HepG2 (cell line): ENCODE data around the gene DRG1. TPM values are rescaled to one million over a fixed set of nuclear protein-coding genes. Genes with fewer than 3 reads are reported as not detected.

Source experiments
- ATAC-seq: fragments of 200-7000 bp; cut with Tn5 transposase; 3 replicates; pipeline ENCODE4 v1.9.1; 2020; ENCODE audit warnings: mild to moderate bottlenecking, moderate library complexity
- BruUV-seq: library from RNA; stranded (reverse); fragments of 400-500 nt; replicated peaks from 2 replicates; lab custom pipeline; 2021; lab: Mats Ljungman, UMichigan
- CTCF ChIA-PET: fragments of 300-600 bp; formaldehyde crosslinking; extraction: SDS; loops from one replicate; lab custom pipeline; 2021; ENCODE audit warnings: low total read pairs, inconsistent platforms, low intra/inter-chr PET ratio; lab: Yijun Ruan, JAX
- POLR2A ChIA-PET: fragments of 350-600 bp; sonication (Branson Sonifier 250); formaldehyde crosslinking; loops from one replicate; lab custom pipeline; 2020; ENCODE audit warnings: antibody characterized with exemption, inconsistent platforms; lab: Yijun Ruan, JAX
- DNase-seq: peaks from one replicate; pipeline ENCODE4 v3.0.0-alpha.2; 2015; ENCODE audit warnings: low spot score
- FAIRE-seq: peaks from 3 replicates; lab custom pipeline; 2011; peaks lifted over from hg19 to GRCh38; lab: Jason Lieb, UNC
- H2AFZ ChIP-seq: one replicate; pipeline ENCODE4 v1.6.1; 2011; ENCODE audit warnings: low read length, inconsistent platforms
- H3K27ac ChIP-seq: fragments of 300-600 bp; 3 replicates; pipeline ENCODE4 v1.8.0; 2011; ENCODE audit warnings: mixed run types, mild to moderate bottlenecking, mixed read lengths, low read length, inconsistent platforms; ENCODE audit not compliant: insufficient read depth; ENCODE audit errors: extremely low read length
- H3K27me3 ChIP-seq, 2 experiments: fragments of 200-600 bp in 1 of 2; 2 replicates in 1 of 2; 3 replicates in 1 of 2; pipeline versions ENCODE4 v1.6.0 to v1.8.0; 2011; ENCODE audit warnings: low read length in 2 of 2, mild to moderate bottlenecking in 2 of 2, moderate library complexity in 2 of 2, inconsistent platforms in 1 of 2; ENCODE audit not compliant: insufficient read depth in 2 of 2, control insufficient read depth in 1 of 2
- H3K36me3 ChIP-seq, 2 experiments: fragments of 200-600 bp in 1 of 2; replicated peaks in 1 of 2; 2 replicates in 1 of 2; 3 replicates in 1 of 2; pipeline versions ENCODE4 v1.5.1 to v1.8.0; 2011; ENCODE audit warnings: low read length in 2 of 2, inconsistent platforms in 1 of 2; ENCODE audit not compliant: insufficient read depth in 2 of 2, control insufficient read depth in 1 of 2
- H3K4me1 ChIP-seq: 2 replicates; pipeline ENCODE4 v1.5.1; 2012; ENCODE audit warnings: low read length, inconsistent platforms; ENCODE audit not compliant: insufficient read depth
- H3K4me2 ChIP-seq: 2 replicates; pipeline ENCODE4 v1.6.0; 2011; ENCODE audit warnings: low read depth, low read length, inconsistent platforms
- H3K4me3 ChIP-seq, 3 experiments: fragments of 200-600 bp in 1 of 3; sonication (generic), shearing (Covaris generic) in 1 of 3; replicated peaks in 1 of 3; 2 replicates each; pipeline ENCODE4 v1.5.1; 2011 to 2016; ENCODE audit warnings: low read length in 3 of 3, inconsistent platforms in 2 of 3, low read depth in 2 of 3, mild to moderate bottlenecking in 2 of 3, control low read depth in 1 of 3, mixed read lengths in 1 of 3; ENCODE audit not compliant: insufficient read depth in 1 of 3
- H3K79me2 ChIP-seq: one replicate; pipeline ENCODE4 v1.6.1; 2011; ENCODE audit warnings: low read length, inconsistent platforms; ENCODE audit not compliant: insufficient read depth
- H3K9ac ChIP-seq: 2 replicates; pipeline ENCODE4 v1.6.0; 2011; ENCODE audit warnings: mild to moderate bottlenecking, low read depth, low read length, inconsistent platforms; ENCODE audit not compliant: insufficient read depth
- H3K9me3 ChIP-seq: 2 replicates; pipeline ENCODE4 v1.5.1; 2012; ENCODE audit warnings: mild to moderate bottlenecking, low read length
- H4K20me1 ChIP-seq: 2 replicates; pipeline ENCODE4 v1.6.0; 2011; ENCODE audit warnings: inconsistent platforms, mild to moderate bottlenecking, low read length, moderate library complexity; ENCODE audit not compliant: insufficient read depth
- ARID2 ChIP-seq: sonication (generic); formaldehyde crosslinking; IDR thresholded peaks from 2 replicates; pipeline ENCODE4 v1.8.1; 2022; ENCODE audit warnings: mild to moderate bottlenecking, missing genetic modification reagents, borderline replicate concordance
- ARID5B ChIP-seq: IDR thresholded peaks from 2 replicates; pipeline ENCODE4 v1.4.0; 2020; ENCODE audit warnings: mild to moderate bottlenecking, missing genetic modification reagents
- CENPT ChIP-seq: sonication (generic); formaldehyde crosslinking; IDR thresholded peaks from 2 replicates; pipeline ENCODE4 v1.8.0; 2022; ENCODE audit warnings: low read depth, mild to moderate bottlenecking, moderate library complexity, missing genetic modification reagents
- FOXP4 ChIP-seq: sonication (generic); formaldehyde crosslinking; IDR thresholded peaks from 2 replicates; pipeline ENCODE4 v1.4.0; 2020; ENCODE audit warnings: missing genetic modification reagents
- KLF6 ChIP-seq: IDR thresholded peaks from 2 replicates; pipeline ENCODE4 v1.8.0; 2016; ENCODE audit warnings: missing biosample characterization, missing genetic modification reagents
- NR2F6 ChIP-seq, 2 experiments: IDR thresholded peaks; 2 replicates each; pipeline ENCODE4 v1.6.1; 2016; ENCODE audit warnings: antibody characterized with exemption in 1 of 2, mild to moderate bottlenecking in 1 of 2
- RARA ChIP-seq: IDR thresholded peaks from 2 replicates; pipeline ENCODE4 v1.6.1; 2016; ENCODE audit warnings: missing genetic modification reagents, missing compliant biosample characterization
- SAFB2 ChIP-seq: sonication (generic); formaldehyde crosslinking; IDR thresholded peaks from 2 replicates; pipeline ENCODE4 v1.5.1; 2020; ENCODE audit warnings: missing genetic modification reagents, low read depth, mild to moderate bottlenecking, borderline replicate concordance
- SMARCC2 ChIP-seq: fragments of 450-650 bp; IDR thresholded peaks from 2 replicates; pipeline ENCODE4 v1.6.1; 2017; ENCODE audit warnings: antibody characterized with exemption, mild to moderate bottlenecking
- SYNCRIP ChIP-seq: fragments of 200-400 bp; formaldehyde crosslinking; IDR thresholded peaks from 2 replicates; pipeline ENCODE4 v1.6.1; 2018; ENCODE audit warnings: mild to moderate bottlenecking, low read depth, low read length; ENCODE audit not compliant: insufficient read depth
- WIZ ChIP-seq: sonication (generic); formaldehyde crosslinking; IDR thresholded peaks from 2 replicates; pipeline ENCODE4 v1.5.1; 2020; ENCODE audit warnings: mild to moderate bottlenecking, missing genetic modification reagents
- ZNF10 ChIP-seq: sonication (generic); formaldehyde crosslinking; IDR thresholded peaks from 2 replicates; pipeline ENCODE4 v1.4.0; 2020; ENCODE audit warnings: mild to moderate bottlenecking, low read depth, missing genetic modification reagents, borderline replicate concordance
- ZNF230 ChIP-seq: sonication (generic); formaldehyde crosslinking; IDR thresholded peaks from 2 replicates; pipeline ENCODE4 v1.4.0; 2020; ENCODE audit warnings: mild to moderate bottlenecking, missing genetic modification reagents
- ZNF460 ChIP-seq: sonication (generic); formaldehyde crosslinking; IDR thresholded peaks from 2 replicates; pipeline ENCODE4 v1.5.1; 2020; ENCODE audit warnings: missing genetic modification reagents, mild to moderate bottlenecking, borderline replicate concordance
- ZNF773 ChIP-seq: sonication (generic); formaldehyde crosslinking; IDR thresholded peaks from 2 replicates; pipeline ENCODE4 v1.4.0; 2020; ENCODE audit warnings: missing genetic modification reagents, borderline replicate concordance
- ZNF850 ChIP-seq: sonication (generic); formaldehyde crosslinking; conservative IDR thresholded peaks from 2 replicates; pipeline ENCODE4 v1.9.0; 2021; ENCODE audit warnings: mild to moderate bottlenecking, missing genetic modification reagents
- ZSCAN22 ChIP-seq: sonication (generic); formaldehyde crosslinking; IDR thresholded peaks from 2 replicates; pipeline ENCODE4 v1.4.0; 2020; ENCODE audit warnings: mild to moderate bottlenecking, missing genetic modification reagents
- ZSCAN25 ChIP-seq: sonication (generic); formaldehyde crosslinking; IDR thresholded peaks from 2 replicates; pipeline ENCODE4 v1.8.0; 2022; ENCODE audit warnings: mild to moderate bottlenecking, missing genetic modification reagents
- whole genome bisulfite sequencing: methylation state at CpG from one replicate; pipeline ENCODE4 v1.1.6; 2017; ENCODE audit warnings: low lambda C conversion rate; 5-methylcytosine and 5-hydroxymethylcytosine counted together
- in situ Hi-C: cut with HindIII; loops from 2 replicates; pipeline ENCODE4 v1.10.0; 2017; ENCODE audit warnings: low pct_unique_long_range_greater_than_20kb; ENCODE audit not compliant: extremely low pct_ligation_motif_present
- intact Hi-C: fragments of 100-400 bp; cut with micrococcal nuclease; formaldehyde crosslinking; loops from one replicate; pipeline ENCODE4 v1.10.0; 2022; ENCODE audit not compliant: unreplicated experiment
- polyA plus RNA-seq, 8 experiments: library from polyadenylated mRNA; depleted of rRNA in 3 of 8; stranded (reverse) in 7 of 8; unstranded in 1 of 8; fragments of >200 nt; fragmentation: Illumina TruSeq in 4 of 8; extraction: Trizol in 4 of 8; gene quantifications; 2 replicates each; pipeline versions ENCODE4 v1.2.1 to v1.2.3, GENCODE V29; 2011 to 2016; ENCODE audit warnings: low read depth in 4 of 8, missing spikeins in 1 of 8, mixed read lengths in 1 of 8; ENCODE audit not compliant: insufficient read depth in 1 of 8
- total RNA-seq, 5 experiments: library from RNA; depleted of rRNA; stranded (reverse); fragments of >200 nt; fragmentation: Illumina TruSeq; extraction: Trizol; gene quantifications; 2 replicates each; pipeline ENCODE4 v1.2.3, GENCODE V29; 2016; ENCODE audit warnings: low read depth in 1 of 5

The DRG1 gene
- total and polyA plus RNA-seq, 2 of the 13 experiments (the other 11 are each of a cell fraction or from before 2014, with no cell fraction given) = 59.0 to 94.8 TPM

- TF ChIP-seq SAFB2 = no peak
- TF ChIP-seq ZNF850 (CRISPR knock-in tag) = no peak
Observed at GRCh38 chr22:31425331-31426050, 26.1 kb downstream of the DRG1 start (continued).

- in situ Hi-C loops = no loop called here
- POLR2A ChIA-PET = interaction anchor here (0.8 to 1.2 kb wide), 2 partner anchors 34 to 85 kb away, joined by 4 to 5 read pairs; partner anchors contain the start of gene PATZ1
- no TSS peak for BruUV-seq
- intact Hi-C loops = no loop called here
- ATAC-seq = peak; percentile 76
- Histone ChIP-seq H3K4me3 (no peak overlapping the region), H3K27me3 (no peaks in the 10 kb centered on the region), H3K4me2 (no peak overlapping the region), H4K20me1 (0 out of 2 replicates have a peak, but pooled peaks cover 4% of the 10 kb centered on the region), H3K9ac (no peak overlapping the region), H3K27ac (peak overlapping the region; percentile 52), H3K79me2 (peaks cover 2% of the 10 kb centered on the region), H2AFZ (no peak overlapping the region), H3K4me1 (peaks cover 15% of the 10 kb centered on the region), H3K9me3 (no peaks in the 10 kb centered on the region), H3K36me3 (peaks cover 26 to 74% of the 10 kb centered on the region in 2 experiments)
- peak; percentile 65 for DNase-seq
- CTCF ChIA-PET = no interaction called here
- 34% methylated on average over 5 of the region's 5 CpGs for WGBS
- peak; percentile 85 for FAIRE-seq
- TF ChIP-seq ZNF773 (CRISPR knock-in tag) = no peak
- no peak for TF ChIP-seq CENPT (CRISPR knock-in tag)
- TF ChIP-seq ZSCAN25 (CRISPR knock-in tag) = no peak
- 0 out of 2 replicates have a peak, but pooled peaks have one; percentile 12 for TF ChIP-seq ARID5B (CRISPR knock-in tag)
- TF ChIP-seq ZSCAN22 (CRISPR knock-in tag) = no peak
- TF ChIP-seq SMARCC2 = no peak
- TF ChIP-seq NR2F6 (IDR thresholded peaks at IDR 0.05) = no peak
- TF ChIP-seq NR2F6 (CRISPR knock-in tag; IDR thresholded peaks at IDR 0.05) = 0 out of 2 replicates have a peak, but pooled peaks have one; percentile 16
- TF ChIP-seq ZNF460 (CRISPR knock-in tag) = no peak
- TF ChIP-seq KLF6 (CRISPR knock-in tag) = no peak
- TF ChIP-seq WIZ (CRISPR knock-in tag) = no peak
- TF ChIP-seq FOXP4 (CRISPR knock-in tag) = no peak
- no peak for TF ChIP-seq ZNF230 (CRISPR knock-in tag)
- no peak for TF ChIP-seq SYNCRIP
- TF ChIP-seq ARID2 (CRISPR knock-in tag) = no peak
- peak; percentile 72 for TF ChIP-seq RARA (CRISPR knock-in tag)
- no peak for TF ChIP-seq ZNF10
Observed at GRCh38 chr22:31431950-31432349, 32.5 kb downstream of the DRG1 start.
